GM23338 (cell line): ENCODE measurements around the gene DMBT1. TPM values are rescaled to one million over a fixed set of nuclear protein-coding genes. Genes with fewer than 3 reads are reported as not detected.

Experiments
- ATAC-seq: fragments of 200-7000 bp; cut with Tn5 transposase; 3 replicates; pipeline ENCODE4 v1.9.1; 2020
- DNase-seq: peaks from one replicate; pipeline ENCODE4 v3.0.0-alpha.2; 2015; ENCODE audit warnings: low spot score
- H2AFZ ChIP-seq: fragments of 200-600 bp; sonication (generic); 2 replicates; pipeline ENCODE4 v1.8.0; 2016; ENCODE audit warnings: antibody characterized with exemption, mild to moderate bottlenecking, moderate library complexity
- H3F3A ChIP-seq: fragments of 200-600 bp; sonication (generic); replicated peaks from 2 replicates; pipeline ENCODE4 v1.8.0; 2017; ENCODE audit warnings: antibody characterized with exemption, mixed run types, low read depth
- H3K27ac ChIP-seq: fragments of 200-600 bp; sonication (generic); 2 replicates; pipeline ENCODE4 v1.6.1; 2016; ENCODE audit warnings: low read depth
- H3K27me3 ChIP-seq: fragments of 200-600 bp; sonication (generic); 2 replicates; pipeline ENCODE4 v1.8.0; 2016; ENCODE audit warnings: mild to moderate bottlenecking, mixed run types, moderate library complexity; ENCODE audit not compliant: insufficient read depth
- H3K36me3 ChIP-seq: fragments of 200-600 bp; sonication (generic); 2 replicates; pipeline ENCODE4 v1.8.0; 2016; ENCODE audit warnings: mild to moderate bottlenecking; ENCODE audit not compliant: insufficient read depth
- H3K4me1 ChIP-seq: fragments of 200-600 bp; sonication (generic); 2 replicates; pipeline ENCODE4 v1.8.0; 2016; ENCODE audit warnings: mild to moderate bottlenecking, moderate library complexity; ENCODE audit not compliant: insufficient read depth
- H3K4me2 ChIP-seq: fragments of 200-600 bp; sonication (generic); 2 replicates; pipeline ENCODE4 v1.7.1; 2017; ENCODE audit warnings: mixed run types
- H3K4me3 ChIP-seq: fragments of 200-600 bp; sonication (generic); 2 replicates; pipeline ENCODE4 v1.6.1; 2016; ENCODE audit warnings: mixed run types
- H3K79me2 ChIP-seq: fragments of 200-600 bp; sonication (generic); replicated peaks from 2 replicates; pipeline ENCODE4 v1.8.0; 2017; ENCODE audit warnings: mild to moderate bottlenecking; ENCODE audit not compliant: insufficient read depth
- H3K9me2 ChIP-seq: fragments of 200-600 bp; sonication (generic); 2 replicates; pipeline ENCODE4 v1.8.0; 2017; ENCODE audit not compliant: insufficient read depth
- H4K20me1 ChIP-seq: fragments of 200-600 bp; sonication (generic); replicated peaks from 2 replicates; pipeline ENCODE4 v1.8.0; 2017; ENCODE audit warnings: mild to moderate bottlenecking; ENCODE audit not compliant: insufficient read depth
- H3K27ac Mint-ChIP-seq: 2 replicates; pipeline ENCODE4 v1.8.0; 2020; ENCODE audit warnings: inconsistent platforms, mild to moderate bottlenecking, moderate library complexity, mixed read lengths
- H3K27me3 Mint-ChIP-seq: 3 replicates; pipeline ENCODE4 v1.8.0; 2022; ENCODE audit warnings: low read depth, mild to moderate bottlenecking, moderate library complexity, mixed read lengths, inconsistent platforms; ENCODE audit not compliant: insufficient read depth, poor library complexity
- H3K36me3 Mint-ChIP-seq: 3 replicates; pipeline ENCODE4 v1.8.0; 2021; ENCODE audit warnings: low read depth, mild to moderate bottlenecking, inconsistent platforms, moderate library complexity, mixed read lengths
- H3K4me1 Mint-ChIP-seq: 3 replicates; pipeline ENCODE4 v1.8.0; 2020; ENCODE audit warnings: mild to moderate bottlenecking, inconsistent platforms, mixed read lengths
- H3K4me3 Mint-ChIP-seq: 3 replicates; pipeline ENCODE4 v1.8.0; 2021; ENCODE audit warnings: moderate library complexity, mild to moderate bottlenecking, inconsistent platforms, mixed read lengths
- H3K9me3 Mint-ChIP-seq: 3 replicates; pipeline ENCODE4 v1.8.0; 2020; ENCODE audit warnings: moderate library complexity, mild to moderate bottlenecking, inconsistent platforms, mixed read lengths
- CREB1 ChIP-seq: fragments of 250-450 bp; sonication (Bioruptor Pico); IDR thresholded peaks from 2 replicates; pipeline ENCODE4 v1.5.0; 2020; ENCODE audit warnings: low read depth, mild to moderate bottlenecking, moderate library complexity
- EZH2 ChIP-seq: fragments of 200-600 bp; sonication (generic); IDR thresholded peaks from one replicate; pipeline ENCODE4 v1.8.0; 2017; ENCODE audit warnings: antibody characterized with exemption, mild to moderate bottlenecking, low read depth; ENCODE audit not compliant: unreplicated experiment
- EZH2phosphoT487 ChIP-seq: fragments of 200-600 bp; sonication (generic); IDR thresholded peaks from one replicate; pipeline ENCODE4 v1.8.1; 2018; ENCODE audit warnings: antibody characterized with exemption; ENCODE audit not compliant: unreplicated experiment
- JUNB ChIP-seq: IDR thresholded peaks from one replicate; pipeline ENCODE4 v1.6.1; 2016; ENCODE audit warnings: antibody characterized with exemption; ENCODE audit not compliant: unreplicated experiment
- NANOG ChIP-seq: IDR thresholded peaks from 2 replicates; pipeline ENCODE4 v1.6.1; 2016; ENCODE audit warnings: antibody characterized with exemption, borderline replicate concordance
- POLR2AphosphoS5 ChIP-seq: IDR thresholded peaks from 2 replicates; pipeline ENCODE4 v1.6.1; 2016; ENCODE audit warnings: antibody characterized with exemption, low read depth
- ZNF114 ChIP-seq: fragments of 250-450 bp; sonication (Bioruptor Pico); IDR thresholded peaks from 2 replicates; pipeline ENCODE4 v1.5.0; 2020; ENCODE audit warnings: mild to moderate bottlenecking, moderate library complexity
- ZNF331 ChIP-seq: fragments of 250-450 bp; sonication (Bioruptor Pico); IDR thresholded peaks from 2 replicates; pipeline ENCODE4 v1.5.0; 2020; ENCODE audit warnings: low read depth, mild to moderate bottlenecking, moderate library complexity
- ZNF462 ChIP-seq: fragments of 250-450 bp; sonication (Bioruptor Pico); IDR thresholded peaks from 2 replicates; pipeline ENCODE4 v1.5.0; 2020; ENCODE audit warnings: mild to moderate bottlenecking, moderate library complexity
- polyA plus RNA-seq: library from polyadenylated mRNA; unstranded; fragments of >200 nt; fragmentation: Nextera tagmentation; extraction: Ambion mirVana; gene quantifications from 2 replicates; pipeline ENCODE4 v1.2.1, GENCODE V29; 2016
- total RNA-seq: library from RNA; depleted of rRNA; stranded (reverse); fragments of >200 nt; shearing (Covaris generic); gene quantifications from 2 replicates; pipeline ENCODE4 v1.2.3, GENCODE V29; 2014
- TF ChIP-seq, protein P1 (sequence below): IDR thresholded peaks from 2 replicates; pipeline ENCODE4 v1.6.1; 2016; ENCODE audit warnings: antibody characterized with exemption
- TF ChIP-seq, protein P2 (sequence below): IDR thresholded peaks from one replicate; pipeline ENCODE4 v1.6.1; 2018; ENCODE audit warnings: antibody characterized with exemption; ENCODE audit not compliant: unreplicated experiment

Gene DMBT1
- total and polyA plus RNA-seq, 2 experiments from 2014 or later: 0.03 to 0.05 TPM

- no peak for TF ChIP-seq ZNF462 (CRISPR knock-in tag)
- TF ChIP-seq, protein P1, sequence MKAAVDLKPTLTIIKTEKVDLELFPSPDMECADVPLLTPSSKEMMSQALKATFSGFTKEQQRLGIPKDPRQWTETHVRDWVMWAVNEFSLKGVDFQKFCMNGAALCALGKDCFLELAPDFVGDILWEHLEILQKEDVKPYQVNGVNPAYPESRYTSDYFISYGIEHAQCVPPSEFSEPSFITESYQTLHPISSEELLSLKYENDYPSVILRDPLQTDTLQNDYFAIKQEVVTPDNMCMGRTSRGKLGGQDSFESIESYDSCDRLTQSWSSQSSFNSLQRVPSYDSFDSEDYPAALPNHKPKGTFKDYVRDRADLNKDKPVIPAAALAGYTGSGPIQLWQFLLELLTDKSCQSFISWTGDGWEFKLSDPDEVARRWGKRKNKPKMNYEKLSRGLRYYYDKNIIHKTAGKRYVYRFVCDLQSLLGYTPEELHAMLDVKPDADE: no peak
Observed at GRCh38 chr10:122640921-122641320, 80.4 kb downstream of the DMBT1 start (continued).

DNA sequence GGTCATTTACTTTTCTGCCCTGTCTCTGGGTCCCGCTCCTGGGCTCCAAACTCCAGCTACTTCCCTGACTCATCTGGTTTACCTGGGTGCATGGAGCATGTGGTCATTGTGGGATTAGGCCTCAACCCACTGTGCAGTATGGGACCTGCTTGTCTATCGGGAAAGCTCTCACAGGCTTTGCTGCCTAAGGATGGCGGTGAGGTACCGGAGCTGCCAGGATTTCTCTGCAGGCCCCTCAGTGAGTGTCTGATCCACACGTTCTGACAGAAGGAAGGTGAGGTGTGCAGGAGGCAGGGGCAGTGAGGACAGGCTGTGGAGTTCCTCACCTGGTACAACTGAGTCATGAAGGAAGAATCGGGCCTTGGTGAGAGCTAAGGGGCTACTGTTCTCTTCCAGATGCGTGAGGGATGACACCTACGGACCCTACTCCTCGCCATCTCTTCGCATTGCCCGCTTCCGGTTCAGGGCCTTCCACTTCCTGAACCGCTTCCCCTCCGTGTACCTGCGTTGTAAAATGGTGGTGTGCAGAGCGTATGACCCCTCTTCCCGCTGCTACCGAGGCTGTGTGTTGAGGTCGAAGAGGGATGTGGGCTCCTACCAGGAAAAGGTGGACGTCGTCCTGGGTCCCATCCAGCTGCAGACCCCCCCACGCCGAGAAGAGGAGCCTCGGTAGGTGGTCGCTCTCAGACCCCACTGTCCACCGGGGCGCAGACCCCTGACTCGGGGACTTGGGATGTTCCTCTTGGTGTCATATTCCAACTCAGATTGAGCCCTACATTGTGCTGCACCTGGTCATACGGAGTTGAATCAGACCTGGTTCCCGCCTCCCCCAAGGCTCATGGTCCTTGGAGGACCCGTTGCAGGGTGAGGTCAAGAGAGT, 82.4 kb downstream of the DMBT1 start:
- H2AFZ ChIP-seq: no peak overlapping the region
- no peaks in the 10 kb centered on the region for H3F3A ChIP-seq
- Mint-ChIP-seq H3K4me1 (peaks cover 4% of the 10 kb centered on the region; the same call in 2 of the 3 replicates), H3K4me3 (no peak overlapping the region), H3K27me3 (peaks cover 2% of the 10 kb centered on the region), H3K27ac (no peak overlapping the region), H3K9me3 (no peaks in the 10 kb centered on the region), H3K36me3 (no peaks in the 10 kb centered on the region)
- no peaks in the 10 kb centered on the region for H3K36me3 ChIP-seq
- no peaks in the 10 kb centered on the region for H3K79me2 ChIP-seq
- H3K4me1 ChIP-seq: no peaks in the 10 kb centered on the region
- H3K27me3 ChIP-seq: no peaks in the 10 kb centered on the region
- no peaks in the 10 kb centered on the region for H4K20me1 ChIP-seq
- DNase-seq (no peak), ATAC-seq (no peak)
- H3K27ac ChIP-seq: no peak overlapping the region
- no peaks in the 10 kb centered on the region for H3K9me2 ChIP-seq
- no peak overlapping the region for H3K4me3 ChIP-seq
- H3K4me2 ChIP-seq: no peak overlapping the region
- TF ChIP-seq EZH2phosphoT487 (no peak), POLR2AphosphoS5 (no peak), ZNF331 (no peak), CREB1 (CRISPR knock-in tag) (no peak), EZH2 (no peak), ZNF114 (CRISPR knock-in tag) (no peak), NANOG (no peak), JUNB (no peak)
- TF ChIP-seq, protein P1: no peak
- TF ChIP-seq, protein P2, sequence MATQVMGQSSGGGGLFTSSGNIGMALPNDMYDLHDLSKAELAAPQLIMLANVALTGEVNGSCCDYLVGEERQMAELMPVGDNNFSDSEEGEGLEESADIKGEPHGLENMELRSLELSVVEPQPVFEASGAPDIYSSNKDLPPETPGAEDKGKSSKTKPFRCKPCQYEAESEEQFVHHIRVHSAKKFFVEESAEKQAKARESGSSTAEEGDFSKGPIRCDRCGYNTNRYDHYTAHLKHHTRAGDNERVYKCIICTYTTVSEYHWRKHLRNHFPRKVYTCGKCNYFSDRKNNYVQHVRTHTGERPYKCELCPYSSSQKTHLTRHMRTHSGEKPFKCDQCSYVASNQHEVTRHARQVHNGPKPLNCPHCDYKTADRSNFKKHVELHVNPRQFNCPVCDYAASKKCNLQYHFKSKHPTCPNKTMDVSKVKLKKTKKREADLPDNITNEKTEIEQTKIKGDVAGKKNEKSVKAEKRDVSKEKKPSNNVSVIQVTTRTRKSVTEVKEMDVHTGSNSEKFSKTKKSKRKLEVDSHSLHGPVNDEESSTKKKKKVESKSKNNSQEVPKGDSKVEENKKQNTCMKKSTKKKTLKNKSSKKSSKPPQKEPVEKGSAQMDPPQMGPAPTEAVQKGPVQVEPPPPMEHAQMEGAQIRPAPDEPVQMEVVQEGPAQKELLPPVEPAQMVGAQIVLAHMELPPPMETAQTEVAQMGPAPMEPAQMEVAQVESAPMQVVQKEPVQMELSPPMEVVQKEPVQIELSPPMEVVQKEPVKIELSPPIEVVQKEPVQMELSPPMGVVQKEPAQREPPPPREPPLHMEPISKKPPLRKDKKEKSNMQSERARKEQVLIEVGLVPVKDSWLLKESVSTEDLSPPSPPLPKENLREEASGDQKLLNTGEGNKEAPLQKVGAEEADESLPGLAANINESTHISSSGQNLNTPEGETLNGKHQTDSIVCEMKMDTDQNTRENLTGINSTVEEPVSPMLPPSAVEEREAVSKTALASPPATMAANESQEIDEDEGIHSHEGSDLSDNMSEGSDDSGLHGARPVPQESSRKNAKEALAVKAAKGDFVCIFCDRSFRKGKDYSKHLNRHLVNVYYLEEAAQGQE: no peak
